ENCODE data around the gene SLCO3A1.

SLCO3A1 gene

DNA sequence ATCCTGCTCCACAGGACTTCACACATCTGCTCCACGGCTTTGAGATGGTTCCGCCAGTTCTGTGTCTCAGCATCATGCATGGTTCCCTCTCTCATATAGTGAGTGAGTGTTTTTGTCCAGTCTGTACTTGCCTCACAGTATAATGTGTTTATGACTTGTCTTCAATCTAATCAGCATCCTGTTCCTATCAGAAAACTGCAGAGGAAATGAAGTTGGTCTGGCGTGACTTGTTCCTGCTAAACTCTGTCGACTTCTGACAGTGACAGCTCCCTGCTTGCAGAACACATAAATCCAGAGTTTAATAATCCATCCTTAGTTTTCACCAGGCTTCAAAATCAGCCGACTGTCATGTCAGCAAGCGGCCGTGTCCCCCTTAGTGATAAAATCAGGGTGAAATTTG is 222.3 kb downstream of the SLCO3A1 start (continued):
- TF ChIP-seq AEBP2 (tag by site-specific recombination; IDR thresholded peaks at IDR 0.05; ENCODE audit: borderline replicate concordance) = no peak
- no peak for TF ChIP-seq ZNF610 (tag by site-specific recombination; IDR thresholded peaks at IDR 0.05; ENCODE audit: borderline replicate concordance)
- no peak for TF ChIP-seq ZNF560 (tag by site-specific recombination; IDR thresholded peaks at IDR 0.05; ENCODE audit: borderline replicate concordance)

- Histone ChIP-seq H3K36me3 (ENCODE audit: control insufficient read depth in 2 of 2, insufficient read depth in 1 of 2, low read length in 2 of 2) (no peaks in the 10 kb centered on the region), H3K9me3 (ENCODE audit: control insufficient read depth, insufficient read depth, low read depth, low read length) (no peaks in the 10 kb centered on the region), H3K4me3 (ENCODE audit: low read depth, low read length) (no peak overlapping the region), H3K27ac (ENCODE audit: extremely low read depth, low read depth, low read length) (no peak overlapping the region), H3K4me1 (ENCODE audit: control insufficient read depth, insufficient read depth, low read length) (no peaks in the 10 kb centered on the region)
- no peak for TF ChIP-seq SP7 (tag by site-specific recombination; IDR thresholded peaks at IDR 0.05)
- no peak for TF ChIP-seq ZBTB21 (tag by site-specific recombination; IDR thresholded peaks at IDR 0.05)
- no peak for TF ChIP-seq ZNF24 (tag by site-specific recombination; IDR thresholded peaks at IDR 0.05)
- TF ChIP-seq SP3 (tag by site-specific recombination; IDR thresholded peaks at IDR 0.05) = no peak
- TF ChIP-seq ZNF747 (tag by site-specific recombination; IDR thresholded peaks at IDR 0.05) = no peak
- TF ChIP-seq ZNF23 (tag by site-specific recombination; IDR thresholded peaks at IDR 0.05; ENCODE audit: borderline replicate concordance) = no peak
- TF ChIP-seq ZNF664 (tag by site-specific recombination; IDR thresholded peaks at IDR 0.05) = no peak
- ChIA-PET POLR2A (no interaction called here), CTCF (interaction anchor here (0.6 to 5.6 kb wide), 12 partner anchors 11 to 1020 kb away, joined by 3 to 74 read pairs (median 4); partner anchors contain the start of gene SLCO3A1)
Observed at GRCh38 chr15:92076541-92076940, 223.0 kb downstream of the SLCO3A1 start.

DNA sequence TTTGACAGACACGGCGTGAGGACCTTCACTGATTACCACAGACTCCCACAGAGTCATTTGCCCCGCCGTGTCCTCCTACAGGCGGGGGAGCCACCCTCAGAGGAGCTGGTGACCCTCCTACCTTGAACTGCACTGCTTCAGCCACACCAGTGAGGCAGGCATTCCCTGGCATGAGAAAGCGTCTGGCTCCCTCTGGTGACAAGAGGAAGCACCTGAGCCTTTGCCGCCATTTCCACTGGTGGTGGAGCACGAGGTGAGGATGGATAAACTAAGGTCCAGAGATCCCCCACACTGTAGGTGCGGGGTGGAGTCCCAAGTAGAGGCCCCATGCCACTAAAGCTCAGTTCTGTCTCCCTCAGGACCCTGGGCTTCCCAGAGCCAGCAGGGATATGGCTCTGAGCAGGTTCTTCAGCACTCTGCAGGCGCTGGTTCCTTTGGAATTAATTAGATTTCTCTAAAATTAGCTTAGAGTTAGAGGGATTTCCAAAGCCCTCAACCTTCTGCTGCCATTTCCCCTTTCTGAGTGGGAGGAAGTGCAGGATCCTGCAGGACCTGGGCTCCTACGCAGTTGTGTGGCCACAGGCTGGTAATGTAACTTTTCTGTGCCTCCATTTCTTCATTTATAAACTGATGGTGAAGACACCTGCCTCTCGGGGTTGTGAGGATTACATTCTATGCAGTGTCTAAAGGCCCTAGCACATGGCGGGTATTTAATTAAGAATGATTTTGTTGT is 224.0 kb downstream of the SLCO3A1 start:
- CTCF ChIA-PET = interaction anchor here (0.5 to 5.6 kb wide), 51 partner anchors 9 to 1021 kb away, joined by 3 to 74 read pairs (median 4); partner anchors contain the start of gene SLCO3A1
- Histone ChIP-seq H3K36me3 (ENCODE audit: control insufficient read depth in 2 of 2, insufficient read depth in 1 of 2, low read length in 2 of 2) (no peaks in the 10 kb centered on the region), H3K4me3 (ENCODE audit: low read depth, low read length) (no peak overlapping the region), H3K9me3 (ENCODE audit: control insufficient read depth, insufficient read depth, low read depth, low read length) (no peaks in the 10 kb centered on the region), H3K27ac (ENCODE audit: extremely low read depth, low read depth, low read length) (no peak overlapping the region), H3K4me1 (ENCODE audit: control insufficient read depth, insufficient read depth, low read length) (no peaks in the 10 kb centered on the region)
- POLR2A ChIA-PET = no interaction called here
- TF ChIP-seq ZFHX2 (tag by site-specific recombination; conservative IDR thresholded peaks at IDR 0.05) (peak; percentile 54), ZNF791 (tag by site-specific recombination; IDR thresholded peaks at IDR 0.05) (no peak), ZNF610 (tag by site-specific recombination; IDR thresholded peaks at IDR 0.05; ENCODE audit: borderline replicate concordance) (no peak), ZNF341 (tag by site-specific recombination; IDR thresholded peaks at IDR 0.05; ENCODE audit: low read depth) (no peak), ATF2 (tag by site-specific recombination; IDR thresholded peaks at IDR 0.05; ENCODE audit: low read depth) (no peak), ZNF19 (tag by site-specific recombination; IDR thresholded peaks at IDR 0.05; ENCODE audit: low read depth) (no peak), PRDM2 (tag by site-specific recombination; IDR thresholded peaks at IDR 0.05; ENCODE audit: borderline replicate concordance) (no peak), ZNF626 (tag by site-specific recombination; IDR thresholded peaks at IDR 0.05) (no peak), ZNF37A (tag by site-specific recombination; IDR thresholded peaks at IDR 0.05) (no peak), ZNF747 (tag by site-specific recombination; IDR thresholded peaks at IDR 0.05) (no peak), ZNF560 (tag by site-specific recombination; IDR thresholded peaks at IDR 0.05; ENCODE audit: borderline replicate concordance) (no peak), GLI2 (tag by site-specific recombination; IDR thresholded peaks at IDR 0.05; ENCODE audit: borderline replicate concordance, low read depth) (no peak), ZNF624 (tag by site-specific recombination; IDR thresholded peaks at IDR 0.05) (no peak), ZBTB20 (tag by site-specific recombination; IDR thresholded peaks at IDR 0.05) (no peak), SP7 (tag by site-specific recombination; IDR thresholded peaks at IDR 0.05) (no peak), ZNF629 (tag by site-specific recombination; IDR thresholded peaks at IDR 0.05) (no peak)
